Measurements from ENCODE around the gene ZNF784. TPM values are rescaled to one million over a fixed set of nuclear protein-coding genes. Genes with fewer than 3 reads are reported as not detected.
A peak's percentile ranks its signal among the peaks of the same experiment; 100 is the strongest.

The ZNF784 gene
- total and polyA plus RNA-seq, 9 of the 15 experiments (the other 6 are each of a cell fraction or from before 2014, with no cell fraction given): 0.14 to 6.1 (median 2.1) TPM

DNA sequence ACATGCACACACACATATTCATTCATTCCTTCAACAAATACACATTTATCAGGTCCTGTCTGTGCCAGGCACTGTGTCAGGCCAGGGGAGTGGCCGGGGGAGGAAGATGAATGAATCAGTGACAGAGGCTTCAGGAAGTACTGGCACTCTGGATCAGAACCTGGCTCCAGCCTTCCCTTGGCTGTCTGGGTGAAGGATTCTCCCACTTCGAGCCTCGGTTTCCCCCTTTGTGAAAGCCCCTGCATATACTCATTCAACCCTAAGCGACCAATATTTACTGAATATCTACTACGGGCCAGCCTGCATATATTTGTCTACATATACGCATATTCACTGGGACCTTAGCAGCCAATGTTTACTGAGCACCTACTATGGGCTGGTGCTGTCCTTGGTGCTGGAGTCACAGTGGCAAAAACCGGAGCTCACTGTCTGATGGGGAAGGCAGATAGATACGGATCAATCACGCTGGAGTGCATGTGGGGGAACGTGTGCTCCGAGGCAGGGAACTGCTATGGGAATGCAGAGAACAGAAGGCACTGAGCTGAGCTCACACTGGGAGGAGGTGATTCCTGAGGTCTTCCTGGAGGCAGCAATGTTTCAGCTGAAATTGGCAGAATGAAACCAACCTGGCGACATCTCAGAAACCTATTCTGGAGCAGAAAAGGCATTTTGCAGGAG, 43.1 kb downstream of the ZNF784 start:
- Histone ChIP-seq H3K9ac (ENCODE audit: insufficient read depth in 1 of 2, low read depth in 2 of 2, low read length in 2 of 2) (peak overlapping the region; percentile 47 to 88; a peak in 3 of 4 replicates), H3K36me3 (ENCODE audit: control insufficient read depth, insufficient read depth, low read length) (peaks cover 12% of the 10 kb centered on the region; the same call in 2 of the 3 replicates), H4K20me1 (replicated peaks; ENCODE audit: control insufficient read depth, insufficient read depth, low read length) (no peaks in the 10 kb centered on the region), H3K27ac (ENCODE audit: extremely low read depth, low read depth, low read length) (peak overlapping the region; percentile 17; the same call in 1 of the 3 replicates), H3K9me1 (ENCODE audit: control insufficient read depth, insufficient read depth, low read length) (no peaks in the 10 kb centered on the region), H3K9me3 (replicated peaks; ENCODE audit: control insufficient read depth, insufficient read depth, low read depth, low read length) (no peaks in the 10 kb centered on the region), H3K79me2 (ENCODE audit: control insufficient read depth, insufficient read depth, low read length) (peaks cover 12% of the 10 kb centered on the region), H2AFZ (ENCODE audit: low read depth, low read length) (peak overlapping the region; percentile 89), H3K4me3 (peak overlapping the region; percentile 85), H3K4me2 (ENCODE audit: insufficient read depth, low read length) (peak overlapping the region; percentile 83), H3K27me3 (ENCODE audit: control insufficient read depth in 2 of 2, insufficient read depth in 2 of 2, low read length in 2 of 2) (peaks cover 8 to 12% of the 10 kb centered on the region in 2 experiments; a peak in 4 of 5 replicates), H3K4me1 (replicated peaks in 1 of 2; ENCODE audit: control insufficient read depth in 2 of 2, insufficient read depth in 2 of 2, low read length in 2 of 2) (peaks cover 9 to 35% of the 10 kb centered on the region in 2 experiments; a peak in 3 of 5 replicates)
- intact Hi-C loops (cut with micrococcal nuclease) (no loop called here), in situ Hi-C loops (cut with MboI) (no loop called here)
- POLR2A ChIA-PET: interaction anchor here (0.6 to 1.9 kb wide), 4 partner anchors 18 to 96 kb away, joined by 3 to 9 read pairs (median 4); partner anchors contain the start of gene FIZ1
- no TSS peak for BruUV-seq (replicated peaks)
- CTCF ChIA-PET (ENCODE audit: low intra/inter-chr PET ratio): no interaction called here
- FAIRE-seq: peak; percentile 94
- DNase-seq (ENCODE audit: extremely low read depth in 1 of 4, low spot score in 3 of 4): peak; percentile 37 to 68 (median 58)
- peak; percentile 44 for ATAC-seq
- 23% methylated on average over 12 of the region's 12 CpGs for WGBS (ENCODE audit: insufficient coverage, low coverage, missing lambda C conversion rate)
- TF ChIP-seq, protein P1, sequence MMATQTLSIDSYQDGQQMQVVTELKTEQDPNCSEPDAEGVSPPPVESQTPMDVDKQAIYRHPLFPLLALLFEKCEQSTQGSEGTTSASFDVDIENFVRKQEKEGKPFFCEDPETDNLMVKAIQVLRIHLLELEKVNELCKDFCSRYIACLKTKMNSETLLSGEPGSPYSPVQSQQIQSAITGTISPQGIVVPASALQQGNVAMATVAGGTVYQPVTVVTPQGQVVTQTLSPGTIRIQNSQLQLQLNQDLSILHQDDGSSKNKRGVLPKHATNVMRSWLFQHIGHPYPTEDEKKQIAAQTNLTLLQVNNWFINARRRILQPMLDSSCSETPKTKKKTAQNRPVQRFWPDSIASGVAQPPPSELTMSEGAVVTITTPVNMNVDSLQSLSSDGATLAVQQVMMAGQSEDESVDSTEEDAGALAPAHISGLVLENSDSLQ (IDR thresholded peaks at IDR 0.05): peak; percentile 35; the same call in 1 of the 2 replicates
- no peak for TF ChIP-seq TEAD4 (IDR thresholded peaks at IDR 0.05; ENCODE audit: low read length)
- 0 out of 2 replicates have a peak, but pooled peaks have one; percentile 41 for TF ChIP-seq TEAD4 (CRISPR knock-in tag; IDR thresholded peaks at IDR 0.05; ENCODE audit: borderline replicate concordance)
- TF ChIP-seq, protein P2, sequence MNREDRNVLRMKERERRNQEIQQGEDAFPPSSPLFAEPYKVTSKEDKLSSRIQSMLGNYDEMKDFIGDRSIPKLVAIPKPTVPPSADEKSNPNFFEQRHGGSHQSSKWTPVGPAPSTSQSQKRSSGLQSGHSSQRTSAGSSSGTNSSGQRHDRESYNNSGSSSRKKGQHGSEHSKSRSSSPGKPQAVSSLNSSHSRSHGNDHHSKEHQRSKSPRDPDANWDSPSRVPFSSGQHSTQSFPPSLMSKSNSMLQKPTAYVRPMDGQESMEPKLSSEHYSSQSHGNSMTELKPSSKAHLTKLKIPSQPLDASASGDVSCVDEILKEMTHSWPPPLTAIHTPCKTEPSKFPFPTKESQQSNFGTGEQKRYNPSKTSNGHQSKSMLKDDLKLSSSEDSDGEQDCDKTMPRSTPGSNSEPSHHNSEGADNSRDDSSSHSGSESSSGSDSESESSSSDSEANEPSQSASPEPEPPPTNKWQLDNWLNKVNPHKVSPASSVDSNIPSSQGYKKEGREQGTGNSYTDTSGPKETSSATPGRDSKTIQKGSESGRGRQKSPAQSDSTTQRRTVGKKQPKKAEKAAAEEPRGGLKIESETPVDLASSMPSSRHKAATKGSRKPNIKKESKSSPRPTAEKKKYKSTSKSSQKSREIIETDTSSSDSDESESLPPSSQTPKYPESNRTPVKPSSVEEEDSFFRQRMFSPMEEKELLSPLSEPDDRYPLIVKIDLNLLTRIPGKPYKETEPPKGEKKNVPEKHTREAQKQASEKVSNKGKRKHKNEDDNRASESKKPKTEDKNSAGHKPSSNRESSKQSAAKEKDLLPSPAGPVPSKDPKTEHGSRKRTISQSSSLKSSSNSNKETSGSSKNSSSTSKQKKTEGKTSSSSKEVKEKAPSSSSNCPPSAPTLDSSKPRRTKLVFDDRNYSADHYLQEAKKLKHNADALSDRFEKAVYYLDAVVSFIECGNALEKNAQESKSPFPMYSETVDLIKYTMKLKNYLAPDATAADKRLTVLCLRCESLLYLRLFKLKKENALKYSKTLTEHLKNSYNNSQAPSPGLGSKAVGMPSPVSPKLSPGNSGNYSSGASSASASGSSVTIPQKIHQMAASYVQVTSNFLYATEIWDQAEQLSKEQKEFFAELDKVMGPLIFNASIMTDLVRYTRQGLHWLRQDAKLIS (CRISPR knock-in tag; IDR thresholded peaks at IDR 0.05): 0 out of 2 replicates have a peak, but pooled peaks have one; percentile 69
- TF ChIP-seq CXXC5 (CRISPR knock-in tag; IDR thresholded peaks at IDR 0.05): no peak
- no peak for TF ChIP-seq NFATC3 (IDR thresholded peaks at IDR 0.05)
- TF ChIP-seq ZFX (CRISPR knock-in tag; IDR thresholded peaks at IDR 0.05): peak; percentile 17; the same call in 1 of the 2 replicates
- peak; percentile 76 for TF ChIP-seq GATA2 (CRISPR knock-in tag; IDR thresholded peaks at IDR 0.05)
- peak; percentile 96 for TF ChIP-seq MIER1 (IDR thresholded peaks at IDR 0.05; ENCODE audit: low read depth)
- no peak for TF ChIP-seq SRSF7 (optimal IDR thresholded peaks at IDR 0.05; ENCODE audit: low read depth, low read length)
- TF ChIP-seq KDM4B (IDR thresholded peaks at IDR 0.05; ENCODE audit: borderline replicate concordance in 2 of 2, low read depth in 1 of 2): 0 out of 4 replicates have a peak, but pooled peaks of 1 of the 2 experiments have one; percentile 3
- TF ChIP-seq ZNF311 (CRISPR knock-in tag; IDR thresholded peaks at IDR 0.05): 0 out of 2 replicates have a peak, but pooled peaks have one; percentile 47
- TF ChIP-seq RBM25 (IDR thresholded peaks at IDR 0.05; ENCODE audit: low read depth, low read length, severe bottlenecking): peak; percentile 86
- TF ChIP-seq NCOA6 (IDR thresholded peaks at IDR 0.05): no peak

Measured in K562 (cell line).